ENCODE results near the gene FKRP. TPM values are rescaled to one million over a fixed set of nuclear protein-coding genes. Genes with fewer than 3 reads are reported as not detected.
A peak's percentile ranks its signal among the peaks of the same experiment; 100 is the strongest.
"Not testable (repeated sequence)": the region's sequence is repeated elsewhere in the genome, so short reads cannot be mapped to it uniquely, and the experiment has no call there.

The FKRP gene
- total RNA-seq, 3 donors from 2014 or later, result 26.0 to 31.2 (median 28.9) TPM

DNA sequence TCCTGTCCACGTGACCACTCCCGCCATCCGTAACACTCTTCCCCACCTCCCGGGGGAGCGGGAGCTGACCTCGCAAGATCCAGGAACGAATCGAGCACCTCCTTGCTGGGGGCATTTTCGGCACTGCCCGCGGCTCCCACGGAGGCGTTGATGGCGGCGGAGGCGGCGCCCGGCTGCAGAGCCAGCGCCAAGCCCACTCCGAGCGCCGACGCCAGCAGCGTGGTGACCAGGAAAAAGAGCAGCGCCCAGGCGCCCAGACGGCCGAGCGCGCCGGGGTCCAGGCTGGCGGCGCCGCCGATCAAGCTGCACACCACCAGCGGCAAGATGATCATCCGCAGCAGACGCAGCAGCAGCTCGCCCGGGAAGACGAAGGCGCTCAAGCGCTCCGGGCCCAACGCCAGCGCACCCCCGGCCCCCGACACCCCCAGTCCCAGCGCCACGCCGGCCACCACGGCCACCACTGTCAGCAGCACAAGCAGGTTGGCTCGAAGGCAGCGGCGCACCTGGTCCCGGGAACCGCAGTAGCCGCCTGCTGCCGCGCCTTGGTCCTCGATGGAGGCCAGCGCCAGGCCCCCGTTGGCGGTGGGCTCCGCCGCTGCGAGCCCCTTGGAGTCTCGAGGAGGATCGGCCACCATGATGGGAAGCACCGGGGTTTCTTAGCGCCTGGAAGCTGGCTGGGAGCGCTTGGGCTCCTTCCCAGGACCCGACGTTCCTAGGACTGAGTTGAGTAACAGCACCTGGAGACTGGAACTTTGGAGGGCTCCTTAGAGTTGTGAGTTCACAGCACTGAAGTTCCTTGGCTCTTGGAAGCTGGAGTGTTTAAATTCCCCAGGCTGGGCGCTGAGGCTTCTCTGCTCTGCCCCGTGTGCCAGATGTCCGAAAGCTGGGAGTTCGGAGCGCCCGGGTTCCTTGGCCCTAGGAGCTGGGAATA lies 41.7 kb downstream of the FKRP start:
- H3K27me3 Mint-ChIP-seq (ENCODE audit: low read depth), result no peaks in the 10 kb centered on the region
- H3K9me3 Mint-ChIP-seq, result no peaks in the 10 kb centered on the region
- ATAC-seq, result peak in 1 of 2 donors; percentile 0
- H3K36me3 Mint-ChIP-seq (ENCODE audit: insufficient read depth), result peaks cover 40% of the 10 kb centered on the region
- DNase-seq, result peak; percentile 33
- H3K4me1 Mint-ChIP-seq (ENCODE audit: low read depth), result peaks cover 54% of the 10 kb centered on the region
- peak overlapping the region; percentile 98 for H3K4me3 Mint-ChIP-seq

- Mint-ChIP-seq H3K27me3 (ENCODE audit: low read depth) (no peaks in the 10 kb centered on the region), H3K9me3 (no peaks in the 10 kb centered on the region), H3K4me1 (ENCODE audit: low read depth) (peaks cover 50% of the 10 kb centered on the region), H3K4me3 (peak within 1 kb of the TSS; percentile 98), H3K36me3 (ENCODE audit: insufficient read depth) (peaks cover 34% of the 10 kb centered on the region)
- ATAC-seq (peak; percentile 81 to 84), DNase-seq (peak; percentile 99)
Observed at GRCh38 chr19:46788262-46788967, 42.6 kb downstream of the FKRP start, which contains the start of gene SLC1A5. Gene SLC1A5 (minus strand): TSS chr19:46788594. CDS start chr19:46787965, 629 bp downstream.

GRCh38 chr19:46788968-46789338 lies 43.1 kb downstream of the FKRP start:
- ATAC-seq (no peak), DNase-seq (no peak)
- Mint-ChIP-seq H3K4me3 (peak overlapping the region; percentile 98), H3K4me1 (ENCODE audit: low read depth) (peaks cover 45% of the 10 kb centered on the region), H3K27me3 (ENCODE audit: low read depth) (no peaks in the 10 kb centered on the region), H3K36me3 (ENCODE audit: insufficient read depth) (peaks cover 29% of the 10 kb centered on the region), H3K9me3 (no peaks in the 10 kb centered on the region)

GRCh38 chr19:46789371-46789770 lies 43.5 kb downstream of the FKRP start:
- Mint-ChIP-seq H3K4me1 (ENCODE audit: low read depth) (peaks cover 41% of the 10 kb centered on the region), H3K27me3 (ENCODE audit: low read depth) (no peaks in the 10 kb centered on the region), H3K4me3 (no peak overlapping the region), H3K9me3 (no peaks in the 10 kb centered on the region), H3K36me3 (ENCODE audit: insufficient read depth) (peaks cover 25% of the 10 kb centered on the region)
- ATAC-seq (no peak), DNase-seq (no peak)

DNA sequence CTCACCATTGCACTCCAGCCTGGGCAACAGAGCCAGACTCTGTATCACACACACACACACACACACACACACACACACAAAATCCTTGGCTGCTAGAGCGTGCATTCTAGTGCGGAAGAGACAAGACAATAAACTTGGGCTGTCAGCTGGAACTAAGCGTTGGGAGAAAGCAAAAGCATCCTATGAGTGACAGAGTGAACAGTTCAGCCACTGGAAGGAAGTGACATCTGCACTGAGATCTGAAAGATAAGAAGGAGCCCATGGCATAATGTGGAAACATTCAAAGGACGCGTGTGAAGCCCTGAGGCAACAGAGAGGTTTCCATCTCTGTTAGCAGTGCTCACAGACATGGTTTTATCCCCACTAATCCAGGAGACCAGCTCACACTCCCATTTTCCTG lies 46.1 kb downstream of the FKRP start:
- Mint-ChIP-seq H3K4me1 (ENCODE audit: low read depth) (peaks cover 25% of the 10 kb centered on the region), H3K4me3 (no peak overlapping the region), H3K27me3 (ENCODE audit: low read depth) (no peaks in the 10 kb centered on the region), H3K9me3 (no peaks in the 10 kb centered on the region), H3K36me3 (ENCODE audit: insufficient read depth) (peaks cover under 1% of the 10 kb centered on the region)
- ATAC-seq (peak in 1 of 2 donors; percentile 8), DNase-seq (no peak)

GRCh38 chr19:46797881-46798280 lies 52.0 kb downstream of the FKRP start:
- no peak overlapping the region for H3K4me3 Mint-ChIP-seq
- H3K27me3 Mint-ChIP-seq (ENCODE audit: low read depth), result no peaks in the 10 kb centered on the region
- no peaks in the 10 kb centered on the region for H3K9me3 Mint-ChIP-seq
- ATAC-seq (no peak), DNase-seq (no peak)
- no peaks in the 10 kb centered on the region for H3K4me1 Mint-ChIP-seq (ENCODE audit: low read depth)
- no peaks in the 10 kb centered on the region for H3K36me3 Mint-ChIP-seq (ENCODE audit: insufficient read depth)

- Mint-ChIP-seq H3K4me3 (no peak overlapping the region), H3K9me3 (no peaks in the 10 kb centered on the region), H3K4me1 (ENCODE audit: low read depth) (no peaks in the 10 kb centered on the region), H3K27me3 (ENCODE audit: low read depth) (no peaks in the 10 kb centered on the region), H3K36me3 (ENCODE audit: insufficient read depth) (no peaks in the 10 kb centered on the region)
- ATAC-seq (no peak), DNase-seq (no peak)
Observed at GRCh38 chr19:46798713-46799112, 52.9 kb downstream of the FKRP start.

- Mint-ChIP-seq H3K9me3 (no peaks in the 10 kb centered on the region), H3K27me3 (ENCODE audit: low read depth) (no peaks in the 10 kb centered on the region), H3K4me3 (no peak overlapping the region), H3K4me1 (ENCODE audit: low read depth) (no peaks in the 10 kb centered on the region), H3K36me3 (ENCODE audit: insufficient read depth) (no peaks in the 10 kb centered on the region)
- DNase-seq (no peak), ATAC-seq (no peak)
Observed at GRCh38 chr19:46802152-46802551, 56.3 kb downstream of the FKRP start.

DNA sequence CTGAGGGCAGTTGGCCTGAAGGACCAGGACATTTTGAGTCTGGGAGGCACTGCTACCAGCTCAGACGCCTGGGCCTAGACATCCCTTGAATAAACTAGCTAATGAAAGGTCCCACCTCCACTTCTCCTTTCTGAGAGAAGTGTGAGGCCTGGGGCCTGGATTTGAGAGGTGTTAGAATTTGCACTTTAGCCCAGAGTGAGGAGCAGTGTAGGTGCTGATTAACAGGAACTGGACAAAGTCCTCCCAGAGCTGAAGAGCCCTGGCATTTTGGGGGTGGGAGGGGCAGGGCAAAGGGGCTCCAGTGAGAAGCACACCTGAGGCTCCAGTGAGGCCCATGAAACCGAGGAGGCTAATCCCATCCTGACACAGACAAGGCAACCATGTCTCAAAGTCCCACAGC lies 57.7 kb downstream of the FKRP start:
- H3K4me3 Mint-ChIP-seq, result no peak overlapping the region
- H3K9me3 Mint-ChIP-seq, result no peaks in the 10 kb centered on the region
- no peak for ATAC-seq
- no peaks in the 10 kb centered on the region for H3K36me3 Mint-ChIP-seq (ENCODE audit: insufficient read depth)
- H3K27me3 Mint-ChIP-seq (ENCODE audit: low read depth), result no peaks in the 10 kb centered on the region
- H3K4me1 Mint-ChIP-seq (ENCODE audit: low read depth), result no peaks in the 10 kb centered on the region
- DNase-seq, result no peak

DNA sequence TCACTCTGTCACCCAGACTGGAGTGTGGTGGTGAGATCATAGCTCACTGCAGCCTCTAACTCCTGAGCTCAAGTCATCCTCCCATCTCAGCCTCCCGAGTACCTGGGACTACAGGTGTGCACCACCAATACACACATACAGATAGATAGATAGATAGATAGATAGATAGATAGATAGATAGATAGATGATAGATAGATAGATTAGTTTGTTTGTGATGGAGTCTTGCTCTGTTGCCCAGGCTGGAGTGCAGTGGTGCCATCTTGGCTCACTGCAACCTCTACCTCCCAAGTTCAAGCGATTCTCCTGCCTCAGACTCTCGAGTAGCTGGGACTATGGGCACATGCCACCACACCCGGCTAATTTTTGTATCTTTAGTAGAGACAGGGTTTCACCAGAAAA lies 58.6 kb downstream of the FKRP start:
- DNase-seq; H3K36me3 Mint-ChIP-seq (ENCODE audit: insufficient read depth); H3K4me3 Mint-ChIP-seq; ATAC-seq; H3K4me1 Mint-ChIP-seq (ENCODE audit: low read depth); H3K27me3 Mint-ChIP-seq (ENCODE audit: low read depth); H3K9me3 Mint-ChIP-seq: not testable (repeated sequence)

DNA sequence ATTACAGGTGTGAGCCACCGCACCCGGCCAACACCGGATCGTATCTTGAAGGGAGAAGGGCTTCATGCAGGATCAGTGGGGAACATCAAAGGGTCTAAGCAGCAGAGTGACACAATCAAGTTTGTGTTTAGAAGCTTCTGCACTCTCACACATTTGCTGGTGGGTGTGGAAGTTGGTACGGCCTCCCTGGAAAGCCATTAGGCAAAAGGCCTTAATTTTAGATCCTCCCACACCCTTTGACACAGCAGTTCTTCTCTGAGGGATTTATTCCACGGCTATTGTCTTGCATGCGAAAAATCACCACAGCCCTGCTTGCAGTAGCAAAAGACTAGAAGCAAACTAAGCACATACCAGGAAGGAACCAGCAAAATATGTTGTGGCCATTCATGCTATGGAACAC lies 60.8 kb downstream of the FKRP start:
- DNase-seq (no peak), ATAC-seq (no peak)
- H3K4me3 Mint-ChIP-seq, result no peak overlapping the region
- no peaks in the 10 kb centered on the region for H3K27me3 Mint-ChIP-seq (ENCODE audit: low read depth)
- H3K4me1 Mint-ChIP-seq (ENCODE audit: low read depth), result no peaks in the 10 kb centered on the region
- no peaks in the 10 kb centered on the region for H3K9me3 Mint-ChIP-seq
- H3K36me3 Mint-ChIP-seq (ENCODE audit: insufficient read depth), result no peaks in the 10 kb centered on the region

Other genes starting within 250 kb of the FKRP start
- gene CALM3, start 144.7 kb upstream of the FKRP start, total RNA-seq, result 100 to 1,000 TPM; 237 to 257 (median 239) TPM
- 1 to 10 TPM; 2.2 to 5.8 (median 4.3) TPM for gene PTGIR, start 121.0 kb upstream of the FKRP start, total RNA-seq
- 1 to 10 TPM; 1.5 to 2.6 (median 2.4) TPM for gene GNG8, start 109.9 kb upstream of the FKRP start, total RNA-seq
- gene DACT3, start 84.9 kb upstream of the FKRP start, total RNA-seq, result under 1 TPM; 0.50 to 0.71 (median 0.63) TPM
- gene PRKD2, start 28.9 kb upstream of the FKRP start, total RNA-seq, result 10 to 100 TPM; 45.3 to 59.8 (median 58.1) TPM
- gene STRN4, start 393 bp downstream of the FKRP start, total RNA-seq, result 10 to 100 TPM; 91.3 to 98.0 (median 96.7) TPM
- gene SLC1A5, start 42.5 kb downstream of the FKRP start, total RNA-seq, result 100 to 1,000 TPM; 349 to 439 (median 369) TPM
- gene AP2S1, start 104.8 kb downstream of the FKRP start, total RNA-seq, result 100 to 1,000 TPM; 106 to 130 (median 116) TPM
- 10 to 100 TPM; 14.3 to 15.5 (median 14.3) TPM for gene ARHGAP35, start 114.9 kb downstream of the FKRP start, total RNA-seq

Data from activated T-cell treated with anti-CD3 and anti-CD28 coated beads, Interleukin-2, amount 50 U/mL, for 4 hours (primary cell).